Activated effector memory CD4-positive, alpha-beta T cell treated with Interleukin-2 at 50 U/mL for 16 hours (primary cell): ENCODE results near the gene UROD.
A peak's percentile ranks its signal among the peaks of the same experiment; 100 is the strongest.

Experiments used
- DNase-seq: peaks from one replicate; pipeline ENCODE4 v3.0.0-alpha.2; 2020

Gene UROD

GRCh38 chr1:45009296-45009865 is 2.7 kb upstream of the UROD start:
- no peak for DNase-seq

GRCh38 chr1:45009956-45010854 is 1.8 kb upstream of the UROD start:
- peak; percentile 25 for DNase-seq

- peak; percentile 68 for DNase-seq
Observed at GRCh38 chr1:45010855-45011811, 921 bp upstream of the UROD start, which contains the start of gene HECTD3. Gene HECTD3, minus strand, starts transcription at chr1:45011324. Its CDS starts 67 bp downstream, at chr1:45011257.

GRCh38 chr1:45012639-45013278 is 705 bp downstream of the UROD start:
- no peak for DNase-seq

GRCh38 chr1:45013551-45014209 is 1.6 kb downstream of the UROD start:
- no peak for DNase-seq

GRCh38 chr1:45014321-45015028 is 2.4 kb downstream of the UROD start:
- peak; percentile 64 for DNase-seq

- DNase-seq, result no peak
Observed at GRCh38 chr1:45015683-45016082, 3.6 kb downstream of the UROD start.

GRCh38 chr1:45016090-45016697 is 4.1 kb downstream of the UROD start:
- no peak for DNase-seq

GRCh38 chr1:45016767-45017166 is 4.7 kb downstream of the UROD start:
- DNase-seq, result no peak

- peak; percentile 41 for DNase-seq
Observed at GRCh38 chr1:45018599-45019230, 6.7 kb downstream of the UROD start.

- no peak for DNase-seq
Observed at GRCh38 chr1:45023663-45024062, 11.6 kb downstream of the UROD start.

- DNase-seq, result no peak
Observed at GRCh38 chr1:45026446-45026845, 14.4 kb downstream of the UROD start.

- no peak for DNase-seq
Observed at GRCh38 chr1:45032837-45033236, 20.8 kb downstream of the UROD start.

GRCh38 chr1:45033356-45033755 is 21.3 kb downstream of the UROD start:
- no peak for DNase-seq

- DNase-seq, result no peak
Observed at GRCh38 chr1:45035631-45036301, 23.7 kb downstream of the UROD start.

GRCh38 chr1:45037456-45037855 is 25.4 kb downstream of the UROD start:
- DNase-seq, result no peak

GRCh38 chr1:45038240-45038639 is 26.2 kb downstream of the UROD start:
- no peak for DNase-seq

GRCh38 chr1:45038661-45039364 is 26.8 kb downstream of the UROD start:
- DNase-seq, result no peak

- DNase-seq, result no peak
Observed at GRCh38 chr1:45040297-45040696, 28.2 kb downstream of the UROD start.
